Fibroblast of gingiva (primary cell): ENCODE data around the gene JMJD7.

Experiments
- DNase-seq: peaks from one replicate; pipeline ENCODE4 v3.0.0-alpha.2; 2011; ENCODE audit warnings: low read depth

Gene JMJD7

GRCh38 chr15:41884458-41884857 lies 56.6 kb downstream of the JMJD7 start:
- DNase-seq: no peak

GRCh38 chr15:41885321-41885720 lies 57.4 kb downstream of the JMJD7 start:
- DNase-seq: no peak

GRCh38 chr15:41885841-41886240 lies 57.9 kb downstream of the JMJD7 start:
- no peak for DNase-seq

- DNase-seq: no peak
These were observed 58.8 kb downstream of the JMJD7 start for GRCh38 chr15:41886741-41887140.

- no peak for DNase-seq
These were observed 59.3 kb downstream of the JMJD7 start for GRCh38 chr15:41887161-41887560.
